Kidney (tissue), 14 donors: ENCODE data around the gene LTBP2. TPM values are rescaled to one million over a fixed set of nuclear protein-coding genes. Genes with fewer than 3 reads are reported as not detected.

ENCODE experiments used
- DNase-seq, 5 donors: peaks; one replicate each; pipeline ENCODE4 v3.0.0-alpha.2; 2013 to 2020
- FAIRE-seq: peaks from 2 replicates; lab custom pipeline; 2012; peaks lifted over from hg19 to GRCh38; lab: Jason Lieb, UNC
- H3K27ac ChIP-seq, 2 donors: one replicate each; pipeline ENCODE4 v1.7.0; 2013; ENCODE audit warnings: low read depth in 2 of 2, low read length in 2 of 2, inconsistent platforms in 1 of 2
- H3K27me3 ChIP-seq: one replicate; pipeline ENCODE4 v1.7.1; 2013; ENCODE audit warnings: low read length, inconsistent platforms; ENCODE audit not compliant: control insufficient read depth, insufficient read depth
- H3K36me3 ChIP-seq, 3 donors: one replicate each; pipeline versions ENCODE4 v1.7.0 to v1.7.1; 2013; ENCODE audit warnings: low read length in 3 of 3, control low read depth in 1 of 3, inconsistent platforms in 1 of 3; ENCODE audit not compliant: insufficient read depth in 3 of 3, control insufficient read depth in 2 of 3
- H3K4me1 ChIP-seq, 3 donors: one replicate each; pipeline versions ENCODE4 v1.7.0 to v1.7.1; 2013; ENCODE audit warnings: low read length in 3 of 3, inconsistent platforms in 1 of 3, low read depth in 1 of 3; ENCODE audit not compliant: control insufficient read depth in 2 of 3, insufficient read depth in 2 of 3
- H3K4me3 ChIP-seq, 3 donors: one replicate each; pipeline versions ENCODE4 v1.7.0 to v1.8.1; 2013; ENCODE audit warnings: low read length in 3 of 3, control low read depth in 1 of 3, inconsistent platforms in 1 of 3
- H3K9ac ChIP-seq, 3 donors: one replicate each; pipeline versions ENCODE4 v1.7.0 to v1.7.1; 2013; ENCODE audit warnings: low read length in 3 of 3, control low read depth in 1 of 3, inconsistent platforms in 1 of 3
- H3K9me3 ChIP-seq, 3 donors: one replicate each; pipeline versions ENCODE4 v1.7.0 to v1.7.1; 2013; ENCODE audit warnings: low read length in 3 of 3, control low read depth in 1 of 3, inconsistent platforms in 1 of 3; ENCODE audit not compliant: control insufficient read depth in 2 of 3, insufficient read depth in 1 of 3
- intact Hi-C: fragments of 100-400 bp; cut with DNase I; formaldehyde crosslinking; loops from one replicate; pipeline ENCODE4 v1.11.1; 2022
- polyA plus RNA-seq: library from polyadenylated mRNA; stranded (reverse); fragments of 350-450 nt; fragmentation: Illumina TruSeq; extraction: RNeasy Lipid Tissue Mini Kit (QIAGEN cat#74804); gene quantifications from one replicate; pipeline ENCODE4 v1.2.3, GENCODE V29; 2014; ENCODE audit warnings: low read depth, low replicate concordance; ENCODE audit not compliant: insufficient read depth
- total RNA-seq: library from RNA; stranded (reverse); fragmentation: NEBNext Ultra II Directional; extraction: Animal tissue kit (Norgen Biotek cat#: 25700); gene quantifications from one replicate; pipeline ENCODE4 v1.2.1, GENCODE V29; 2021
- TF ChIP-seq, protein P1 (sequence below): IDR thresholded peaks from 3 replicates; pipeline ENCODE4 v1.5.1; 2012; ENCODE audit warnings: mild to moderate bottlenecking, moderate library complexity, borderline replicate concordance; ENCODE audit not compliant: insufficient read depth; ENCODE audit errors: extremely low read depth
- donor health status: control.
- donor health status: control.
- donor health status: control.
- donor health status: control.
- donor health status: control.
- donor health status: DM: yes; HTN: yes; CAD: no.
- donor health status: Normal renal cell carcinoma (clear cell type).

The LTBP2 gene
- total and polyA plus RNA-seq, 2 donors from 2014 or later: 2.9 to 10.4 TPM

DNA sequence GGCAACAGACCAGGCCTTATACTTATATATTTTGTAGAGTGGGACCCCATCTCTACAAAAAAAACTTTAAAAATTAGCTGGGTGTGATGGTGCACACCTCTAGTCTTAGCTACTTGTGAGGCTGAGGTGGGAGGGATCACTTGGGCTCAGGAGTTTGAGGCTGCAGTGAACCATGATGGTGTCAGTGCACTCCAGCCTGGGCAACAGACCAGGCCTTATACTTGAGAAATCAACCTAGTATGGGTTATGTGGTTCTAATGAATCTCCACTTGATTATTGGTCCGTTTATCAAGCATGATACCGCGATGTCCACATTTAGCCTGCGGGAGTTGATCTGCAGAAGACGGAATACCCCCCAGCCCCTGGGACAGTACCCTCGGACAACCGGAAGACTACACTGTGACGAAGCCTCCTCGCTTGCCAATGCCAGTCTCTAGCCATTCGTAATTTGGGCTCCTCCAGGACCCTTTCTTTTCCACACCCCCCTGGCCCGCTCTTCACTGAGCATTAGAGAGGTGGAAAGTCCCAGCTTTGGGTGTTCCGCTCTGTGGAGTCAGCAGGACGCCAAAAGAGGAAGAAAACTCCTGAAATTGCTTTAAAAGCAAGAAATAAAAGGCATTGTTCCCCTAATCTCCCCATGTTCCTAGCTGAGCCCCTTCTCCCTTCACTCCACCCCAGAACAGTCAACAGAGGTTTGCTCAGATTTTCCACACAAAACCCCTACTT is 19.4 kb downstream of the LTBP2 start:
- Histone ChIP-seq H3K4me1 (peaks cover 0 to 21% (median 19%) of the 10 kb centered on the region in 3 donors), H3K4me3 (no peak overlapping the region), H3K27ac (peak overlapping the region in 1 of 2 donors; percentile 37), H3K9ac (no peak overlapping the region), H3K36me3 (no peaks in the 10 kb centered on the region), H3K9me3 (no peaks in the 10 kb centered on the region), H3K27me3 (no peaks in the 10 kb centered on the region)
- TF ChIP-seq, protein P1, sequence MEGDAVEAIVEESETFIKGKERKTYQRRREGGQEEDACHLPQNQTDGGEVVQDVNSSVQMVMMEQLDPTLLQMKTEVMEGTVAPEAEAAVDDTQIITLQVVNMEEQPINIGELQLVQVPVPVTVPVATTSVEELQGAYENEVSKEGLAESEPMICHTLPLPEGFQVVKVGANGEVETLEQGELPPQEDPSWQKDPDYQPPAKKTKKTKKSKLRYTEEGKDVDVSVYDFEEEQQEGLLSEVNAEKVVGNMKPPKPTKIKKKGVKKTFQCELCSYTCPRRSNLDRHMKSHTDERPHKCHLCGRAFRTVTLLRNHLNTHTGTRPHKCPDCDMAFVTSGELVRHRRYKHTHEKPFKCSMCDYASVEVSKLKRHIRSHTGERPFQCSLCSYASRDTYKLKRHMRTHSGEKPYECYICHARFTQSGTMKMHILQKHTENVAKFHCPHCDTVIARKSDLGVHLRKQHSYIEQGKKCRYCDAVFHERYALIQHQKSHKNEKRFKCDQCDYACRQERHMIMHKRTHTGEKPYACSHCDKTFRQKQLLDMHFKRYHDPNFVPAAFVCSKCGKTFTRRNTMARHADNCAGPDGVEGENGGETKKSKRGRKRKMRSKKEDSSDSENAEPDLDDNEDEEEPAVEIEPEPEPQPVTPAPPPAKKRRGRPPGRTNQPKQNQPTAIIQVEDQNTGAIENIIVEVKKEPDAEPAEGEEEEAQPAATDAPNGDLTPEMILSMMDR: no peak
- FAIRE-seq (no peak), DNase-seq (peak in 1 of 5 donors; percentile 39)
- intact Hi-C loops: no loop called here

DNA sequence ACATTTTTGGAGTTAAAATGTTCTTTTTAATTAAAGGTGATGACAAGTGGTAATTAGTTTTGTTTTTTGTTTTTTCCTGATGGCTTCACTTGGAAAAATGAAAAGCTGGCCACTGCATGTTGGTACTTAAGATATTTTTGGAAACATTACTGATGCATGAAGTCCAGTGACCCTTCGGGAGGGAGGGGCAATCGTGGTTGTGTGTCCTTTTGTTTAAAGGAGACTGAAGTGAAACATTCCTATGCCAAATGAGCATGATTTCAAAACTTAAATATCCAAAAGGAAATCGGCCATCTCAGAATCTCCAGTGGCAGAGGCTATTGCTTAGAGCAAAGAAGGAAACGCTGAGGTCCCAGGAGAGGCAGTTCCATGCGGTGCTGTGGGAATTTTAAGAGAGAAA is 20.1 kb downstream of the LTBP2 start:
- TF ChIP-seq, protein P1: no peak
- Histone ChIP-seq H3K4me1 (peaks cover 0 to 21% (median 19%) of the 10 kb centered on the region in 3 donors), H3K36me3 (no peaks in the 10 kb centered on the region), H3K9ac (no peak overlapping the region), H3K4me3 (no peak overlapping the region), H3K27me3 (no peaks in the 10 kb centered on the region), H3K27ac (peak overlapping the region in 1 of 2 donors; percentile 30), H3K9me3 (no peaks in the 10 kb centered on the region)
- intact Hi-C loops: no loop called here
- DNase-seq (peak in 1 of 5 donors; percentile 23), FAIRE-seq (peak; percentile 25)

DNA sequence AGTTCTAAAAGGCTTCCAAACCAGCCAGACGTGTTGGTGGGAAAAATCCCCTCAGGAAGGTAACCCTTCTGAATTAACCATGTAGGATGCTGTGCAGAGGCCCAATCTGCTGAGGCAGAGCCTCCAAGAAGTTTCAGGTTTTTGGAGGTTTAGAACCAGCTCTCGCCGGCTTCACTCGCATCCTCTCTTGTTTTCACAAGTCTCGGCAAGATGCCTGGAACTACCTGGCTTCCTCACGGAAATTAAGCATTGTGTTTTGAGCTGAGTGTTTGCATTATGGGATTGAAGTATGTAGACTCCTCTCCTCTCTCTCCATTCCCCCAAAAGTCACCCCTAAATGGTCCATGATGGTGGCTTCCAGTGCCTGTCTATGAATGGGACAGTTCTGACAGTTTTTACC is 20.6 kb downstream of the LTBP2 start:
- TF ChIP-seq, protein P1: no peak
- FAIRE-seq (no peak), DNase-seq (no peak)
- Histone ChIP-seq H3K27ac (peak overlapping the region; percentile 4 to 29), H3K4me1 (peaks cover 0 to 21% (median 19%) of the 10 kb centered on the region in 3 donors), H3K4me3 (no peak overlapping the region), H3K27me3 (no peaks in the 10 kb centered on the region), H3K9ac (no peak overlapping the region), H3K36me3 (no peaks in the 10 kb centered on the region), H3K9me3 (no peaks in the 10 kb centered on the region)
- intact Hi-C loops: no loop called here
